Activated B cell treated with CpG ODN at 0.5 μM for 24 hours (primary cell): ENCODE measurements around the gene ZCWPW2. TPM values are rescaled to one million over a fixed set of nuclear protein-coding genes. Genes with fewer than 3 reads are reported as not detected.

Experiments
- ATAC-seq: fragments of 200-7000 bp; cut with Tn5 transposase; one replicate; pipeline ENCODE4 v1.10.0; 2021; ENCODE audit warnings: low read depth, mild to moderate bottlenecking, moderate library complexity
- CTCF ChIA-PET: fragments of 350-600 bp; sonication (Branson Sonifier 250); formaldehyde crosslinking; loops from one replicate; lab custom pipeline; 2021; ENCODE audit warnings: antibody characterized with exemption; lab: Charles Lee
- POLR2A ChIA-PET: fragments of 350-600 bp; sonication (Branson Sonifier 250); formaldehyde crosslinking; loops from one replicate; lab custom pipeline; 2021; ENCODE audit warnings: antibody characterized with exemption; lab: Charles Lee
- DNase-seq: peaks from one replicate; pipeline ENCODE4 v3.0.0; 2022
- H3K27ac Mint-ChIP-seq: one replicate; pipeline ENCODE4 v1.8.0; 2020; ENCODE audit warnings: mixed read lengths
- H3K27me3 Mint-ChIP-seq: one replicate; pipeline ENCODE4 v1.8.0; 2021; ENCODE audit warnings: mixed read lengths
- H3K36me3 Mint-ChIP-seq: one replicate; pipeline ENCODE4 v1.8.0; 2021; ENCODE audit warnings: low read depth, mixed read lengths
- H3K4me1 Mint-ChIP-seq: one replicate; pipeline ENCODE4 v1.8.0; 2021; ENCODE audit warnings: mixed read lengths
- H3K4me3 Mint-ChIP-seq: one replicate; pipeline ENCODE4 v1.8.0; 2020; ENCODE audit warnings: mild to moderate bottlenecking, mixed read lengths
- H3K9me3 Mint-ChIP-seq: one replicate; pipeline ENCODE4 v1.8.0; 2020; ENCODE audit warnings: mixed read lengths
- CTCF ChIP-seq: fragments of 200-600 bp; IDR thresholded peaks from one replicate; pipeline ENCODE4 v1.8.0; 2022; ENCODE audit warnings: antibody characterized with exemption, mild to moderate bottlenecking
- intact Hi-C: fragments of 100-400 bp; cut with micrococcal nuclease; formaldehyde crosslinking; loops from one replicate; pipeline ENCODE4 v1.15.1; 2024
- total RNA-seq: library from RNA; stranded (reverse); gene quantifications from 2 replicates; pipeline ENCODE4 v1.2.3, GENCODE V29; 2022

ZCWPW2 gene
- total RNA-seq, 1 donor from 2014 or later = not detected

- Mint-ChIP-seq H3K4me3 (no peak overlapping the region), H3K9me3 (no peaks in the 10 kb centered on the region), H3K36me3 (no peaks in the 10 kb centered on the region), H3K27ac (no peak overlapping the region), H3K27me3 (no peaks in the 10 kb centered on the region), H3K4me1 (no peaks in the 10 kb centered on the region)
- TF ChIP-seq CTCF = no peak
- ChIA-PET POLR2A (no interaction called here), CTCF (no interaction called here)
- intact Hi-C loops = loop anchor here (5.0 kb wide), 1 partner anchor 1866 kb away; no protein-coding TSS in a partner anchor
- DNase-seq = no peak
- no peak for ATAC-seq
These were observed 204.7 kb downstream of the ZCWPW2 start for GRCh38 chr3:28553175-28553574.

- TF ChIP-seq CTCF = no peak
- H3K27me3 Mint-ChIP-seq = no peaks in the 10 kb centered on the region
- ChIA-PET POLR2A (no interaction called here), CTCF (no interaction called here)
- no peak overlapping the region for H3K4me3 Mint-ChIP-seq
- no peaks in the 10 kb centered on the region for H3K9me3 Mint-ChIP-seq
- H3K36me3 Mint-ChIP-seq = no peaks in the 10 kb centered on the region
- intact Hi-C loops = no loop called here
- ATAC-seq (no peak), DNase-seq (no peak)
- H3K27ac Mint-ChIP-seq = no peak overlapping the region
- H3K4me1 Mint-ChIP-seq = no peaks in the 10 kb centered on the region
These were observed 207.7 kb downstream of the ZCWPW2 start for GRCh38 chr3:28556195-28556594.

- H3K36me3 Mint-ChIP-seq = no peaks in the 10 kb centered on the region
- intact Hi-C loops = no loop called here
- H3K27me3 Mint-ChIP-seq = no peaks in the 10 kb centered on the region
- CTCF ChIA-PET = no interaction called here
- DNase-seq = no peak
- POLR2A ChIA-PET = no interaction called here
- H3K4me3 Mint-ChIP-seq = no peak overlapping the region
- no peaks in the 10 kb centered on the region for H3K4me1 Mint-ChIP-seq
- ATAC-seq = no peak
- TF ChIP-seq CTCF = no peak
- no peaks in the 10 kb centered on the region for H3K9me3 Mint-ChIP-seq
- H3K27ac Mint-ChIP-seq = no peak overlapping the region
These were observed 215.7 kb downstream of the ZCWPW2 start for GRCh38 chr3:28564211-28564610.

GRCh38 chr3:28569357-28569756, 220.8 kb downstream of the ZCWPW2 start:
- no peak for ATAC-seq
- POLR2A ChIA-PET = no interaction called here
- no peak overlapping the region for H3K27ac Mint-ChIP-seq

GRCh38 chr3:28574036-28574435, 225.5 kb downstream of the ZCWPW2 start:
- H3K4me1 Mint-ChIP-seq = no peaks in the 10 kb centered on the region
- H3K36me3 Mint-ChIP-seq = no peaks in the 10 kb centered on the region
- intact Hi-C loops = no loop called here
- TF ChIP-seq CTCF = no peak
- no peak for ATAC-seq
- no peaks in the 10 kb centered on the region for H3K9me3 Mint-ChIP-seq
- H3K27ac Mint-ChIP-seq = no peak overlapping the region
- CTCF ChIA-PET = no interaction called here
- POLR2A ChIA-PET = no interaction called here
- no peak overlapping the region for H3K4me3 Mint-ChIP-seq
- DNase-seq = no peak
- peaks cover 28% of the 10 kb centered on the region for H3K27me3 Mint-ChIP-seq

More at GRCh38 chr3:28569357-28569756, 220.8 kb downstream of the ZCWPW2 start:
- no peak for DNase-seq
- H3K4me1 Mint-ChIP-seq = no peaks in the 10 kb centered on the region
- no peak overlapping the region for H3K4me3 Mint-ChIP-seq
- no peaks in the 10 kb centered on the region for H3K36me3 Mint-ChIP-seq
- CTCF ChIA-PET = no interaction called here
- peaks cover 2% of the 10 kb centered on the region for H3K27me3 Mint-ChIP-seq
- no peak for TF ChIP-seq CTCF
- intact Hi-C loops = no loop called here
- H3K9me3 Mint-ChIP-seq = no peaks in the 10 kb centered on the region
